HG03108 (cell line): ENCODE data around the gene TRAF1.

Source experiments
- ATAC-seq: cut with Tn5 transposase; IDR thresholded peaks from one replicate; pipeline ENCODE4 v1.9.1; 2021; ENCODE audit warnings: moderate library complexity; ENCODE audit not compliant: unreplicated experiment

TRAF1 gene

GRCh38 chr9:120872791-120873502 lies 53.6 kb downstream of the TRAF1 start:
- no peak for ATAC-seq

GRCh38 chr9:120870206-120870605 lies 56.4 kb downstream of the TRAF1 start:
- no peak for ATAC-seq

DNA sequence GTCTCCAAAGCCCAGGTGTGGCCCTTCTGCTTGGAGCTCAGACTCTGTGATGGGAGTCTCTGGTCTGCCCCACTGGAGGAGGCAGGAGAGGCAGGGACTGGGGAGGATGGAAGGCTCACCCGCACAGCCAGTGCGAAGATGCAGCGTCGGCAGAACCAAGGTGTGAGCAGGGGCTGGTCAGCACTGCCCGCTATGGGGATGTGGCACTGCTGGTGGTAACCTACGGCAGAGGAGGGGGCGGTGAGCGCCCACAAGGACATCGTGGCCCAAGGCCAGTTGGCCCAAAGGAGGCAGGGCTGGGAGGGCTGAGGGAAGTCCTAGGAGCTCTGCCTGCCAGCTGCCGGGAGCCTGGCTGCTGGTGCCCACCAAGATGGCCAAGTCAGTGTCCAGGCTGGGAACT lies 56.9 kb downstream of the TRAF1 start:
- no peak for ATAC-seq

- no peak for ATAC-seq
Measured at GRCh38 chr9:120869360-120869687, 57.3 kb downstream of the TRAF1 start.

DNA sequence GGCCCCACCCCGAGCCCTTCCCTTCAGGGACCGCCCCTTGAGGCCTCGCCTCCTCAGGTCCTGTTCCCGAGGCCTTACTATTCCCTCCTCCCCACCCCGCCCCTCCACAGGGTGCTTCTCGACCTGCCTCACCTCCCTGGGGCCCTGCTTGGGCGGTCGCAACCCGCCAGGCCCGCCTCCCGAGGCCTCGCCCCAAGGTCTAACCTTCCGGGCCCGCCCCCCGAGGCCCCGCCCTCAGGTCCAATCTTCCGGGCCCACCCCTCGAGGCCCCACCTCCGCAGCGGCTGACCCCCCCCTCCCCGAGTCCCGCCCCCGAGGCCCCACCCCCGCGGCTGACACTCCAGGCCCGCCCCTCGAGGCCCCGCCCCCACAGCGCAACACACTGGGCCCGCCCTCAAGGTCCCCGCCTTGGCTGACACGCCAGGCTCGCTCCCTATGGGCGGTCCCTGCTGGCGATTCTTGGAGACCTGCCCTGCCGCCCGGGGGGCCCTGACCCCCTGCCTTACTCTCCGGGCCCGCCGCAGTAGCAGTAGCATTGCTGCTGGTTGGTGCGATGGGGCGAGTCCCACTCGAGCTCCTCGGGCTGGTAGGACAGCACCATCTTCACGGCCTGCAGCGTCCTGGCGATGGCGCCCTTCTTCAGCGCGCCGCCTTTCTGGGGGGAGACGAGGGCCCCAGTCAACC lies 57.8 kb downstream of the TRAF1 start:
- ATAC-seq = peak; percentile 83

- no peak for ATAC-seq
Measured at GRCh38 chr9:120868339-120868675, 58.3 kb downstream of the TRAF1 start.

- ATAC-seq = no peak
Measured at GRCh38 chr9:120867676-120868338, 58.8 kb downstream of the TRAF1 start.

DNA sequence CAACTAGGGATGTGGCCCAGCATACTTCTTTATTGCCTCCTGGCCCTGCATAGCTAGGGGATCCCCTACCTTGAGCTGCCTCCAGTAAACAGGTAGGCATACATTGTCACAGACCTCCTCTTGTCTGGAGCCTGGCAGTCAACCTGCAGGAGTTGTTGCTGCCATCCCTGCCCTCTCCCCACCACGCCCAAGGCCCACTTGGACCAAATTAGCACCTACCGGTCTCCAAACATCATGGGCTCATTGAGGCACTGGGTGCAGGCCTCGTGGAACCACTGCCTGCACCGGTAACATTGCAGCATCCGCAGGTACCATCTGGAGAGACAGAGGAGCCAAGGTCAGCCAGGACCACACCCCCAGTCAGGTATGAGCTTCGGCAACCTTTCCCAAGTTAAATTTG lies 59.9 kb downstream of the TRAF1 start:
- ATAC-seq = no peak

GRCh38 chr9:120865809-120866208 lies 60.8 kb downstream of the TRAF1 start:
- ATAC-seq = no peak

DNA sequence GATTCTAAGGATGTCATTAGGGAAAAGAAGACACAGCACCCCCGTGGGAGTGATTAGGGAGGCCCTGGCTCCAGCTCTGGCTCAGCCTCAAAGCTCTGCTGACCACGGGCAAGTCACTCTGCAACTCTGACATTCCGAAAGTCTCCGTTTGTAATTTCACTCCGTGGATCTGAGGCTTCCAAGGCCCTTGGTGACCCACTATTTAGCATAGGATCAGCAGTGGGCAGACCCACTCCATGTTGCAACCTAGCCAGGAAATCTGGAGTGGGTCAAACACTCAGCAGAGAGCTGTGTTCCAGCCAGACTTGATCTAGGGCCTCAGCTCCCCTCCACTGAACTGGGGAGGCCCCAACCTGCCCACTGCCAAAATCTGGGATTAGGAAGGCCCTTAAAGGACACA lies 61.4 kb downstream of the TRAF1 start:
- ATAC-seq = no peak

DNA sequence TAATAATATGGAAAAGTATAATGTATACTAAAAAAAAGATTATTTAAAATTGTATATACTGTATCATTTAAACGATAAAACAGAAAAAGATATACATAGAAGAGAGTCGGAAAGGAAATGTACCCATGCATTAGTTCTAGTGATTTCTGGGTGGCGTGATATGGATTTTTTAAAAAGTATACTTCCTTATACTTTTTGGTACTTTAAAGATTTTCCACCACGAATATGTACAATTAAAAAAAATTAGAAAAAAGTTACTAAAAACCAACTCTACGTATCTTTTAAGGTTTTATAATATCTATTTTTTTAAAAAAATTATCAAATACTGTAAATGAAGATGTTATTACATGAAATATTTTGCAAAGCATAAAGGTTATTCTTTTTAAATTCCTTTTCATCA lies 61.9 kb downstream of the TRAF1 start:
- no peak for ATAC-seq

DNA sequence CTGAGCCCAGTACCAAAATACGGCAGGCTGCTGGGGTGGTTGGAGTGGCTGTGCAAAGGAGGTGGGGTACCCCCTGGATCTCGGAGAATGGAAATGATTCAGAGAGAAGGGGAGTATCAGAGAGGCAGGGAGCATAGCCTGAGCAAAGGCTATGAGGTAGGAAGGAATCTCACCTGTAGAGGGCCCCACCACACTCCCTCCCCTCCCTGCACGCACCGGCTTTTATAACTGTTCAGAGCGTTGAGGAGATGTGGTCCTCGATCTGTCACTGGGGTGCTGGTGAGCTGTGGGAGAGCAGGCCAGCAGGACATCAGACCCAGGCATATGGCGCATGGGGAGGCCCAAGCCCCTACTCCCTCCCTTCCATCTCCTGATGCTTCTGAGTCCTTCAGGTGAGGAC lies 62.8 kb downstream of the TRAF1 start:
- ATAC-seq = no peak

- no peak for ATAC-seq
Measured at GRCh38 chr9:120862452-120862851, 64.1 kb downstream of the TRAF1 start.

DNA sequence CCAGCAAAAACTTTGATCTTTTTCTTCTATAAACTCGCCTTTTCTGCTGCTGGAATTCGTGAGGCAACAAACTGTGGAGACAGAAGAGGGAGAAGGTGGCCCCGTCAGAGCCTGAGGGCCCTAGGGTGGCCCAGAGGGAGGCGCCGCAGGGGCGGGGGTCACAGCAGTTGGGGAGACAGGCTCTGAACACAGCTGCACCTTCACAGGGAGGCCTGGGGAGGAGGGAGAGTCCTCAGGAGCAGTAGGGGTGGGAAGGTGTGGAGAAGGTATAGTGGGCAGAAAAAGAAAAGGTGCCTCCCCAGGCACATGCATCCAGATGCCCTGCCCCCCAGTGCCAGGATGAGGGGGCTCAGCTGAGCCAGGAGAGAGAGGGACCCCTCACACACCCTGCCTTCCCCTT lies 64.7 kb downstream of the TRAF1 start:
- ATAC-seq = no peak

DNA sequence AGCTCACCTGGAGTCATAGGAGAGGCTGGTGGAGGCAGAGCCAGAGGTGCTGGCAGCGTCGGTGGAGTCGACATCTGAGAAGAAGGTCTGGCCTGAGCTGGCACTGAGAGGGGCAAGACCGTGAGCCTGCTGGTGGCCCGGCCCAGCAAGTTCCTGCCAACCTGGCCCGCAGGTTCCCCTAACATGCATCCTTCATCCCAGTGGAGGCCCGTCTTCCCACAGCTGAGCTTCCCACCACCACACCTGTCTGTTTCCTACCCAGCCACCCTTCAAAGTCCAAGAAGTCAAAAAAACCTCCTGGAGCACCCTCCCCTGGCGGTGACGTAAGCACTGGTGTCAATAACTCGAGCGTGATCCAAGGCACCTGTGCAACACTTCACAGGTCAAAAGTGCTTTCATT lies 66.5 kb downstream of the TRAF1 start:
- no peak for ATAC-seq

GRCh38 chr9:120859361-120859760 lies 67.2 kb downstream of the TRAF1 start:
- no peak for ATAC-seq

DNA sequence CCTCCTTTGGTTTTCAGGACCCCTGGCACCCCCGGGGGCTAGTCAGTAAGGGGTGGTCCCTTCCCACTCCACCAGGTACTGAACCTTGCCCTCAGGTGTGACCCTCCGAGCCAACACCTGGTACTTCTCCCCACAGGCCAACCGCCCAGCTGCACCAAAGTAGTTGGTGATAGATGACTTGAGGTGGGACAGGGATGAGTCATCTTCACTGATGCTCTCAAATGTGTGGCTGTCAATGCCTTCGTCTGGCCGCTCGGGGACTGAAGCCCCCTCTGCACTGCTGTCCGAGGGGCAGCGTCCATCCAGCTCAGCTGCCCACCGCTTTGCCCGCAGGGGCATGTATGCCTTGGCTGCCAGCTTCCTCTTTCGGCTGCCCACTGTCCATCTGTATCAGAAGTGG lies 68.7 kb downstream of the TRAF1 start:
- ATAC-seq = no peak

DNA sequence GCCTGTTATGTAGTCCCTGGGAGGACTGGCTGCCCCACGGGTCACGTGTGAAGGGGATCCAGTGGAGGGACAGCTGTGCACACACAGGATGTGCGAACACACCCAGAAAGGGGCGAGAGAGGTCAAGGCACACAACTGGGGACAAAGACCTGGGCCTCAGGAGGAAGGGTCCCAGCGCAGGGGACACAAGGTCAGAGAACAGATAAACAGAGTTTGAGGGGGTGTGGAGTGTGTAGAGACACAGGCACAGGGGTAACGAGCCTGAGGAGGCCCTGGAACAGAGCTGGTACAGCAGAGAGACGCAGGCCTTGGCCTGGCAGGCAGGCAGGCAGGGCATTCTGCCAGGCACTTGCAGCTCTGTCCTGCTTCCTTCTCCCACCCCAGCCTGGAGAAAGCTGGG lies 69.1 kb downstream of the TRAF1 start:
- ATAC-seq = no peak

GRCh38 chr9:120856700-120857099 lies 69.9 kb downstream of the TRAF1 start:
- ATAC-seq = no peak

DNA sequence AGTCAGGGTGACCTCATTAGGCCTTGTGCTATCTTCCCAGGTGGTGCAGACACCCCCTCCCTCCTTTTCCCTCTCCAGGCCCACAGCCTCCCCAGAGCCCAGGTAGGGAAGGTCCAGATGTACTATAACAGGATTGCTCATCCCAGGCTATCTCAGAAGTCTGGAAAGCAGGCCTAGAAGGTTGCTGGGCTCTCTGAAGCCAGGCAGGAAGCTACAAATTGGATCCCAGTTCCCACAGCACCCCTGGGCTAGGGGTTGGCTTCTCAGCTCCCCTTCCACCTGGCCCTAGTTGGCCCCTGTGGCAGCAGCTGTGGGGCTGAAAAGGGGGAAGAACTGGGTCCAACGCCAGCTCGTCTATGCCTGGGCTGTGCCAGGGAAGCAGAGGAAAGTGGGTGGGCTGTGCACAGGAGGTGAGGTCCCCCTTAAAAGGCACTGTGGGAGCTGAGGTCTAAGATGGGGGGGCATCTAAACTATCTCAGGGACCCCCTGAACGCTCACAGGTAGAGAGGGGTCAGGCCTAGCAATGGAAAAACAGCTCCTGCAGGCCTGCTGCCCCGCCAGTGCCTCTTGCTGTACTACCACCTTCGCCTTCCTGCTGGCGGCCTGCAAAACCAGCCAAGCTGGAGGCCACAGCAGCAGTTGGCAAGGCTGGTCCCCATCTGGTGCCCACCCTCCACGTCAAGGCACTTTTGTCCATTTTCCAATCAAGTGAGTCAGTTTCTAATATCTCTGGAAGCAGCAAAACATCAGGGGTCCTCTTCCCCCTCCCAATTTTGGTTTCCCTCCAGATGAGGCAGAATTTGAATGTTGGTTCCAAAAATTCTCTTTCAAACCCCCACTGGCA lies 70.5 kb downstream of the TRAF1 start:
- no peak for ATAC-seq

DNA sequence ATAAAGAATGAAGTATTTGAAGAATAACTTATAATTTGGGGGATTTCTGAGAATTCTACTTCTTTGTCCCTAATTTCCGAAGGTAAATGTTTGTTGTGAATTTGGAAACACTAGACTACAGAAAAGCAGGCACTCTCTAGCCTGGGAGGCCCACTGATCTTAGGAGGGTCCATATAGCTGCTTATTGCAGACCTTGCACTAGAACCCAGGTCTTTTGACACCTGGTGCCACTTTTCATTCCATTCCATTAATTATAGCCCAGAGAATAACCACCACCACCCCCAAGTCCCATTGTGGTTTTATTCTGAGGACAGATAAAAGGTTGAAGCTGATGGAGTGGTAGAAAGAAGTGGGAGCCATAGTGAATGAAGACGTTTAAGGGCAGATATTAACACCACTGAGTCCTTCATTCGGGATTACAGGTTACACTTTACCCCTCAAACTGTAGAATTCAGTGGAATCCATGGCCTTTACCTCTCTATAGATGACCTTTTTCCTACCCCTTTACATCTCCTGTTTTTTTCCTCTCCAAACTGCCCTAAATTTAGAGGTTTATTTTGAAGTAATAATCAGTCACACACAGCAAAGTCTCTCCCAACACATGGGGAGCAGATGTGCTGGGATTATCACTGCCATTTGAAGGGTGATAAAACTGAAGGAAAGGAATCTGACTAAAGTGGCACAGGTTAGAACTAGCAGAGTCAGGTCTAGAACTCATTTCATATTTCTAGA lies 71.8 kb downstream of the TRAF1 start:
- ATAC-seq = no peak
